HG02623 (cell line): ENCODE measurements around the gene PTPRN2.

Experiments
- ATAC-seq: cut with Tn5 transposase; IDR thresholded peaks from one replicate; pipeline ENCODE4 v1.9.1; 2021; ENCODE audit warnings: moderate library complexity; ENCODE audit not compliant: unreplicated experiment

The PTPRN2 gene

GRCh38 chr7:158251061-158251965 is 336.3 kb downstream of the PTPRN2 start:
- no peak for ATAC-seq

- ATAC-seq, result no peak
These were observed 337.9 kb downstream of the PTPRN2 start for GRCh38 chr7:158249692-158250091.

- no peak for ATAC-seq
These were observed 338.8 kb downstream of the PTPRN2 start for GRCh38 chr7:158248816-158249215.

- no peak for ATAC-seq
These were observed 339.7 kb downstream of the PTPRN2 start for GRCh38 chr7:158247758-158248487.

DNA sequence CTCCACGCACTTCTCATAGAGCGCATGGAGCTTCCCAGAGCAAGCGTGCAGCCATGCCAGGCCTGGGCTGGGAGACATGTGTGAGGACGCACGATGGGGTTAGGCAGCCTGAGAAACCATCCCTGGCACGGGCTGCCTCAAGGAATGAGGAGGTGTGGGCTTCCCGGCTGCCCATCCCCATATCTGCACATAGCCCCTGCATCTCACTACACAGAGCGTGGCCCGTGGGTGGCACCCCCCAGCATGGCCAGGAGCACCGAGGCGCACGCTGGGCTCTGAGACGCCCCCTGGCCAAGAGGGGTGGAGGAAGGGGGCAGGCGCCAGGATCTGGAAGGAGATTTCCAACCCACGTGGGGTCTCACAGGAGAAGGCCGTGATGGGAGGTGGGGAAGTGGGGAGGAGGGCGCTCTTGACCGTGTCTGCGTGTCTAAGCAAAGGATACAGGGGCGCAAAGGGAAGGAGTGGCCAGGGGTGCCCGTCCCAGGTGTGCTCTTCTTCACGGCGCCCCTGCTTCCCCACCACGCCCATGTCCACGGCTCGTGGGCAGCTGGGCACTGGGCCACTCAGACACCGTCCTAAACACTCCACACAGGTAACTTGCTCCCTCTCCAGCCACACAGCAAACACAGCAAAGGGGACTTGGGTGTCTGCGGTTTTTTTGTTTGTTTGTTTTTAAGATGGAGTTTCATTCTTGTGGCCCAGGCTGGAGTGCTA is 340.5 kb downstream of the PTPRN2 start:
- ATAC-seq, result no peak

DNA sequence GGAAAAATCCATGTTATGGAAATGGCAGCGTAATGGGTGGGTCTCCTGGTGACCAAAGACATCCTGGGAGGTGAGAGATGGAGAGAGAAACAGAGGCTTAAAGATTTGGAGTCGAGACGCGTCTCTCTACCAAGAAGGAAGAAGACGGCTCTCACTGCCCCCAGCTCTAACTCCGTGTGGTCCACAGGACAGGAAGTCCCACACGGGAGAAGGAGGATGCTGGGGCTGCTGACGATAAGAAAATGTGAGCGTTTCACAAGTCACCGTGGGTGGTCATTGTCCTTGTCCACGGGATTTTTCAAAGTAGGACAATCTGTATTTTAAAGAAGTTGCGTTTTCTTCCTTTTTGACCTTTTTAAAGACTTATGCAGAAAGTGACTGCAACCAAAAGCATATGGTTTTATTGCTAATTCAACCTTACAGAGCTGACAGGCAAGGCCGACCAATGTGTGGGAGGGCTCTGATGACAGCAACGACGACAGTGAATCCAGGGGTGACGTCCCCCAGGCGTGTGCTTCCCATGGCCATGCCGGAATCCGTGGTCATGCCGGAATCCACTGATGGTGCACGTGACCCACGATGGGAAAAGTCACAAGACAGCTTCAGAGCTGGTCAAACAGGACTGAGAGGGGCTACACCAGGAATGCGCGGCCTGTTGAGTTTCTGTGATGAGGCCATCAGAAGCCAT is 341.2 kb downstream of the PTPRN2 start:
- no peak for ATAC-seq

GRCh38 chr7:158245724-158246041 is 341.9 kb downstream of the PTPRN2 start:
- ATAC-seq, result no peak

- ATAC-seq, result no peak
These were observed 342.5 kb downstream of the PTPRN2 start for GRCh38 chr7:158244873-158245723.

GRCh38 chr7:158244430-158244829 is 343.2 kb downstream of the PTPRN2 start:
- no peak for ATAC-seq

DNA sequence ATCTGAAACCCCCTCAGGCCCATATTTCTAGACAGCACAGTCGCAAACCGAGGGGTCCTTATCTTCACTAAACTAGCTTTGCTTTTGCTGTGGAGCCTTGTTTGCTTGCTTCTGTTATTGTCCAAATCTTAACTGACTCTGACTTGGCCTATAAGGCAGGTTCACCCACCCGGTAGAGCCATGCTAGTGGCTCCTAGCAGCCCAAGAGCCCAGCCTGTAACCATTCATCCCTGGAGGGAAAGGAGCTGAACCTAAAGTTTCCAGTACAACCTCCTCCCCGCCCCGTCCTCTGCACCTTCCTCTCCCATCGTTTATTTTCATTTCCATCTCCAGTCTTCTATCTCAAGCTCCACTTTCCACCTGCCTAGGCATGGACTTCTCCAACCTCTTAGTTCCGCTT is 345.7 kb downstream of the PTPRN2 start:
- no peak for ATAC-seq

- no peak for ATAC-seq
These were observed 346.8 kb downstream of the PTPRN2 start for GRCh38 chr7:158240801-158241200.

DNA sequence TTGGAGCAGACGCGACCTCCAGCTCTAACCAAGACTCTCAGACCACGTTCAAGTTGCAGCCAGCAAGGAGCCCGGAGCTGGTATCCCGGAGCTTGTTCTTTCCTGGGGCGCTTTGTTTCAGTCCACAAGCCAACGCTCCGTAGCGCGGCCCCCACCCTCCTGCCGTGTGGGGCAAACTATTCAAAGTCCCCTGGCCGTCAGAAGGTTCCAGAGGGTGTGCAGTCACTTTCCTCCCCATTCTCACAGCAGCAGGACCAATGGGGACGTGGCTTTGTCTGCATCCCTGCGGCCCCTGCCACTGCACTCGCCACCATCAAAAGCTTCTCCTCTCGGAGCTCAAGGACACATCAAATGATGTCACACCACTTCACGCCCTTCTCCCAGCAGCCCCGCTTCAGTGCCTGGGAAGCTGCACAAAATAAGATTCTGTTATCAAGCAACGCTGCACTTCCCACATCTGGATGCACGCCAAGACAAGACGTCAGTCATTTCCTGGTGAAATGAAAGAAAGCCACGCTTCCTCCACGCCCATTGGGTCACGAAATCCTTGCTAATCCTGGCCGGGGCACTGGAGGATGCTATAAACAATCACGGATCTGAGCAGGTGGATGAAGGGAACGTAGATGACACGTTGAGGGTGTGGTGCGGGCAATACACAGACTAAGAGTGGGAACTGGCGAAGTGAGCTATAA is 348.2 kb downstream of the PTPRN2 start:
- no peak for ATAC-seq

GRCh38 chr7:158238616-158239289 is 348.9 kb downstream of the PTPRN2 start:
- no peak for ATAC-seq

DNA sequence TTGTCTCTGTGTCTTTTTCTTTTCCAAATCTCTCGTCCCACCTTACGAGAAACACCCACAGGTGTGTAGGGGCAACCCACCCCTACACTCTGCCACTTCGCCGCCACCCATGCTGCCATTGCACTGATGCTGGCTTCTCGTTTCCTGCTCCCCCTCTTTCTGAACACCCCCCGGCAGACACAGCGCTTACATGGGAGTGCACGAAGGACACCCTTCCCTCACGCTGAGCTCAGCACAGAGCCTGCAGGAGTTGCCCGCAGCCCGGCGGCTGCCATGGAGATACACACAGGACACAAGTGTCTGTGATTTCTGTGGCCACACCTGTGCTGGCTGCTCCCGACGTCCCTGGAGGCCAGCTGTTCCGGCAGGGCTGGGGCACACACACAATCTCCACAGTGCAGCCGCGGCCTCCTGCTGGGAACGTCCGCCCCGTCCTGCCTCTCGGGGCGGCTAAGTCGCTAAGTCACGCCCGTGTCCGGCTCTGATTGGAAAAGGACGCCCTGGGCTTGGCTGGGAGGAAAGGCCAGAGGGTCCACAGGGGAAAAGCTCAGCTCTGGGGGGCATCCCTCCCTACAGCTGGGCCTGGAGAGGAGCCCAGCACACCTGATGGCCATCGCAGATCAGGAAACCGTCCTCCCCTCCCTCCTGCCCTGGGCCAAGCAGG is 349.8 kb downstream of the PTPRN2 start:
- ATAC-seq, result no peak

DNA sequence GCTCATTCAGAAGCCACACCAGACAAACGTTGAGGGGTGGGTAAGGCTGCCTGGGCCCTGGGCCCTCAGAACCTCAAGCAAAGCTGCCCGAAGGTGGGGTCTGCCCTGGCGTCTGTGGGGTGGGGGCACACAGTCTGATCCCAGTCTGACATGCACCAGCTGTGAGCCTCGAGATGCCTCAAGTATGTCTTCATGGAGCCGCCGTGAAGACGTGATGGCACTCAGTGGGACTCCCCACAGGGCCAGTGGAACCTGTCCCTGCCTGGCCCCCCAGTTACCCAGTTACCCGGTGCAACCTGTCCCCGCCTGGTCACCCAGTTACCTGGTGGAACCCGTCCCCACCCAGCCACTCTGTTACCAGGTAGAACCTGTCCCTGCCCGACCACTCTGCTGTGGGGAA is 351.2 kb downstream of the PTPRN2 start:
- ATAC-seq, result no peak

GRCh38 chr7:158235862-158236261 is 351.8 kb downstream of the PTPRN2 start:
- no peak for ATAC-seq

GRCh38 chr7:158229945-158230344 is 357.7 kb downstream of the PTPRN2 start:
- no peak for ATAC-seq

DNA sequence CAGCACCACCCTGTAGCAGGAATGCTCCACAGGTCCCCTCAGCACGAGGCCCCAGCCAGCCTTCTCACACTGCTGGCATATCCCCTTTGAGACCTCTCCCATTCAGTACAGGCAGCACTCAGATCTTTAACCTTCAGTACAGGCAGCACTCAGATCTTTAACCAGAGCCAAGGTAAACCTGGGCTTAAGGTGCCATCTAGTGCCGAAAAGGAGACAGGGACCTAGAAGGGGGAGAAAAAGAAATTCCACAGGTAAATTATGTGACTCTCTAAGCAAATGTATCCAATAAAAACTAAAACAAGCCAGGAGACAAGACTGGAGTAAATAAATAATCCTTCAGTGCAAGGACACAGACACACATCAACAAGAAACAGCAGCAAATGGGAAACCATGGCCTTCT is 358.6 kb downstream of the PTPRN2 start:
- no peak for ATAC-seq

GRCh38 chr7:158228131-158228530 is 359.5 kb downstream of the PTPRN2 start:
- ATAC-seq, result no peak
